Measurements from ENCODE around the gene ACSS3.

ACSS3 gene

GRCh38 chr12:81300454-81300853 is 222.6 kb downstream of the ACSS3 start:
- no peak for DNase-seq (ENCODE audit: low read depth)
- TF ChIP-seq CTCF (conservative IDR thresholded peaks at IDR 0.05; ENCODE audit: low read depth, low read length), result no peak
- no peak overlapping the region for H3K4me3 ChIP-seq (ENCODE audit: low read length)

- TF ChIP-seq CTCF (conservative IDR thresholded peaks at IDR 0.05; ENCODE audit: low read depth, low read length), result no peak
- no peak for DNase-seq (ENCODE audit: low read depth)
- no peak overlapping the region for H3K4me3 ChIP-seq (ENCODE audit: low read length)
These were observed 226.1 kb downstream of the ACSS3 start for GRCh38 chr12:81303935-81304334.
